Liver (tissue), 9 donors: ENCODE measurements around the gene METTL2B. TPM values are rescaled to one million over a fixed set of nuclear protein-coding genes. Genes with fewer than 3 reads are reported as not detected.
A peak's percentile ranks its signal among the peaks of the same experiment; 100 is the strongest.

Source experiments
- DNase-seq: peaks from one replicate; pipeline ENCODE4 v3.0.0-alpha.2; 2017; ENCODE audit warnings: low spot score
- H3K27ac ChIP-seq, 2 donors: one replicate each; pipeline ENCODE4 v1.7.0; 2013; ENCODE audit warnings: inconsistent platforms in 2 of 2, low read length in 2 of 2, control low read depth in 1 of 2, low read depth in 1 of 2, mild to moderate bottlenecking in 1 of 2
- H3K27me3 ChIP-seq, 4 donors: one replicate each; pipeline versions ENCODE4 v1.6.1 to v1.7.0; 2013; ENCODE audit warnings: low read length in 3 of 4, inconsistent platforms in 1 of 4, mild to moderate bottlenecking in 1 of 4, moderate library complexity in 1 of 4; ENCODE audit not compliant: control insufficient read depth in 4 of 4, insufficient read depth in 4 of 4
- H3K36me3 ChIP-seq, 4 donors: one replicate each; pipeline versions ENCODE4 v1.6.1 to v1.7.0; 2013; ENCODE audit warnings: low read length in 3 of 4, mild to moderate bottlenecking in 3 of 4, low read depth in 1 of 4, moderate library complexity in 1 of 4; ENCODE audit not compliant: control insufficient read depth in 4 of 4, insufficient read depth in 3 of 4
- H3K4me1 ChIP-seq, 4 donors: one replicate each; pipeline versions ENCODE4 v1.6.1 to v1.7.0; 2013; ENCODE audit warnings: low read length in 3 of 4, mild to moderate bottlenecking in 3 of 4, moderate library complexity in 1 of 4; ENCODE audit not compliant: control insufficient read depth in 4 of 4, insufficient read depth in 4 of 4
- H3K4me3 ChIP-seq, 3 donors: one replicate each; pipeline versions ENCODE4 v1.6.1 to v1.7.0; 2013; ENCODE audit warnings: low read length in 3 of 3, control low read depth in 1 of 3, low read depth in 1 of 3, mild to moderate bottlenecking in 1 of 3
- H3K9ac ChIP-seq, 2 donors: one replicate each; pipeline ENCODE4 v1.7.0; 2013; ENCODE audit warnings: low read length in 2 of 2, mild to moderate bottlenecking in 2 of 2, moderate library complexity in 2 of 2, control low read depth in 1 of 2, low read depth in 1 of 2
- H3K9me3 ChIP-seq, 4 donors: one replicate each; pipeline versions ENCODE4 v1.6.1 to v1.7.0; 2013; ENCODE audit warnings: low read length in 3 of 4; ENCODE audit not compliant: control insufficient read depth in 4 of 4
- EGR1 ChIP-seq, 2 donors: IDR thresholded peaks; 2 replicates each; pipeline ENCODE4 v1.6.1; 2016 to 2018; ENCODE audit warnings: antibody characterized with exemption in 2 of 2, low read depth in 2 of 2
- FOXA1 ChIP-seq: IDR thresholded peaks from 2 replicates; pipeline ENCODE4 v1.6.1; 2016; ENCODE audit warnings: antibody characterized with exemption
- GABPA ChIP-seq, 2 donors: IDR thresholded peaks in 1 of 2; conservative IDR thresholded peaks in 1 of 2; 2 replicates each; pipeline ENCODE4 v1.6.1; 2016; ENCODE audit warnings: antibody characterized with exemption in 2 of 2, mild to moderate bottlenecking in 1 of 2, moderate library complexity in 1 of 2
- HNF4A ChIP-seq, 2 donors: conservative IDR thresholded peaks; 2 replicates each; pipeline ENCODE4 v1.6.1; 2016; ENCODE audit warnings: antibody characterized with exemption in 2 of 2, mild to moderate bottlenecking in 2 of 2
- JUND ChIP-seq, 2 donors: IDR thresholded peaks; 2 replicates each; pipeline ENCODE4 v1.6.1; 2016; ENCODE audit warnings: antibody characterized with exemption in 2 of 2
- NR2F2 ChIP-seq: IDR thresholded peaks from 2 replicates; pipeline ENCODE4 v1.6.1; 2016; ENCODE audit warnings: antibody characterized with exemption
- RAD21 ChIP-seq, 2 donors: IDR thresholded peaks; 2 replicates each; pipeline ENCODE4 v1.6.1; 2016; ENCODE audit warnings: antibody characterized with exemption in 2 of 2, mild to moderate bottlenecking in 2 of 2
- RXRA ChIP-seq, 2 donors: IDR thresholded peaks; 2 replicates each; pipeline ENCODE4 v1.6.1; 2017 to 2018; ENCODE audit warnings: antibody characterized with exemption in 2 of 2, mild to moderate bottlenecking in 1 of 2
- SP1 ChIP-seq: IDR thresholded peaks from 2 replicates; pipeline ENCODE4 v1.6.1; 2018; ENCODE audit warnings: antibody characterized with exemption, mild to moderate bottlenecking
- TAF1 ChIP-seq: conservative IDR thresholded peaks from 2 replicates; pipeline ENCODE4 v1.6.1; 2016; ENCODE audit warnings: antibody characterized with exemption, mild to moderate bottlenecking
- YY1 ChIP-seq: IDR thresholded peaks from 2 replicates; pipeline ENCODE4 v1.6.1; 2016; ENCODE audit warnings: antibody characterized with exemption, mild to moderate bottlenecking
- WGBS: extraction: QIAGEN DNeasy Blood & Tissue Kit; methylation state at CpG from one replicate; pipeline ENCODE4 v1.1.7; 2013; 5-methylcytosine and 5-hydroxymethylcytosine counted together
- polyA plus RNA-seq, 2 donors: library from polyadenylated mRNA; stranded (reverse) in 1 of 2; unstranded in 1 of 2; fragments of 200-250 nt in 1 of 2; fragments of >200 nt in 1 of 2; fragmentation: Nextera tagmentation in 1 of 2; extraction: Ambion mirVana in 1 of 2; gene quantifications; one replicate each; pipeline versions ENCODE4 v1.2.1 to v1.2.3, GENCODE V29; 2013 to 2015
- total RNA-seq, 2 donors: library from RNA; depleted of rRNA; stranded (reverse); fragments of >200 nt; gene quantifications; one replicate each; pipeline ENCODE4 v1.2.3, GENCODE V29; 2014
- TF ChIP-seq, protein P1 (sequence below): IDR thresholded peaks from 2 replicates; pipeline ENCODE4 v1.6.1; 2016; ENCODE audit warnings: antibody characterized with exemption, mild to moderate bottlenecking
- TF ChIP-seq, protein P2 (sequence below): IDR thresholded peaks from 2 replicates; pipeline ENCODE4 v1.6.1; 2016; ENCODE audit warnings: antibody characterized with exemption
- TF ChIP-seq, protein P3 (sequence below): fragments of 150-350 bp; IDR thresholded peaks from 2 replicates; pipeline ENCODE4 v1.5.1; 2017; ENCODE audit warnings: improper control_type of control experiment, low read depth, low read length; ENCODE audit not compliant: missing input control
- TF ChIP-seq, protein P4 (sequence below): IDR thresholded peaks from 2 replicates; pipeline ENCODE4 v1.6.1; 2016; ENCODE audit warnings: antibody characterized with exemption
- donor health status: healthy.
- donor health status: healthy.
- donor health status: healthy.
- donor health status: healthy.
- donor health status: healthy.

METTL2B gene
- total and polyA plus RNA-seq, 4 donors: 6.8 to 20.7 (median 12.1) TPM

DNA sequence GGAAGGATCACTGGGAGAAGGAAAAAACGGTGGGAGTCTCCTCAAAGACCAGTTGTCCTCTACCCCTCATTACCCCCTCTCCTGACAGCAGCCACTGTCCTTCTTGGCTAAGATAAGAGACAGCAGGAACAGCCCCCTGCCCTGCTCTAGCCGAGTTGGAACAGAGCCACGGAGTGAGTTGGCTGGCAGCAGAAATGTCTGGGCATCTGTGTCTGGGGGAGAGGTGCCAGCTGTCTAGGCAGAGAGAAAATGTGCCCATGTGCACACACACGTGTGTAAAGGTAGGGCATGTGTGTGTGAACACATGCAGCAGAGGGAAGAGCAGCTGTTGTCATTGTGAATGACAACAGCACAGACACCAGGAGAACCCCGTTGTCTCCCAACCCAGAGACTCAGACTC, 30.2 kb upstream of the METTL2B start:
- no peak for DNase-seq
- TF ChIP-seq NR2F2 (no peak), RXRA (IDR thresholded peaks at IDR 0.05) (no peak), TAF1 (no peak), SP1 (no peak), FOXA1 (no peak), RAD21 (IDR thresholded peaks at IDR 0.05) (no peak), EGR1 (IDR thresholded peaks at IDR 0.05; ENCODE audit: low read depth in 2 of 2) (no peak), YY1 (no peak), JUND (IDR thresholded peaks at IDR 0.05) (no peak), HNF4A (conservative IDR thresholded peaks at IDR 0.05) (no peak), GABPA (IDR thresholded peaks at IDR 0.05 in 1 of 2, conservative IDR thresholded peaks at IDR 0.05 in 1 of 2) (no peak)
- TF ChIP-seq, protein P1, sequence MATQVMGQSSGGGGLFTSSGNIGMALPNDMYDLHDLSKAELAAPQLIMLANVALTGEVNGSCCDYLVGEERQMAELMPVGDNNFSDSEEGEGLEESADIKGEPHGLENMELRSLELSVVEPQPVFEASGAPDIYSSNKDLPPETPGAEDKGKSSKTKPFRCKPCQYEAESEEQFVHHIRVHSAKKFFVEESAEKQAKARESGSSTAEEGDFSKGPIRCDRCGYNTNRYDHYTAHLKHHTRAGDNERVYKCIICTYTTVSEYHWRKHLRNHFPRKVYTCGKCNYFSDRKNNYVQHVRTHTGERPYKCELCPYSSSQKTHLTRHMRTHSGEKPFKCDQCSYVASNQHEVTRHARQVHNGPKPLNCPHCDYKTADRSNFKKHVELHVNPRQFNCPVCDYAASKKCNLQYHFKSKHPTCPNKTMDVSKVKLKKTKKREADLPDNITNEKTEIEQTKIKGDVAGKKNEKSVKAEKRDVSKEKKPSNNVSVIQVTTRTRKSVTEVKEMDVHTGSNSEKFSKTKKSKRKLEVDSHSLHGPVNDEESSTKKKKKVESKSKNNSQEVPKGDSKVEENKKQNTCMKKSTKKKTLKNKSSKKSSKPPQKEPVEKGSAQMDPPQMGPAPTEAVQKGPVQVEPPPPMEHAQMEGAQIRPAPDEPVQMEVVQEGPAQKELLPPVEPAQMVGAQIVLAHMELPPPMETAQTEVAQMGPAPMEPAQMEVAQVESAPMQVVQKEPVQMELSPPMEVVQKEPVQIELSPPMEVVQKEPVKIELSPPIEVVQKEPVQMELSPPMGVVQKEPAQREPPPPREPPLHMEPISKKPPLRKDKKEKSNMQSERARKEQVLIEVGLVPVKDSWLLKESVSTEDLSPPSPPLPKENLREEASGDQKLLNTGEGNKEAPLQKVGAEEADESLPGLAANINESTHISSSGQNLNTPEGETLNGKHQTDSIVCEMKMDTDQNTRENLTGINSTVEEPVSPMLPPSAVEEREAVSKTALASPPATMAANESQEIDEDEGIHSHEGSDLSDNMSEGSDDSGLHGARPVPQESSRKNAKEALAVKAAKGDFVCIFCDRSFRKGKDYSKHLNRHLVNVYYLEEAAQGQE: no peak
- TF ChIP-seq, protein P2, sequence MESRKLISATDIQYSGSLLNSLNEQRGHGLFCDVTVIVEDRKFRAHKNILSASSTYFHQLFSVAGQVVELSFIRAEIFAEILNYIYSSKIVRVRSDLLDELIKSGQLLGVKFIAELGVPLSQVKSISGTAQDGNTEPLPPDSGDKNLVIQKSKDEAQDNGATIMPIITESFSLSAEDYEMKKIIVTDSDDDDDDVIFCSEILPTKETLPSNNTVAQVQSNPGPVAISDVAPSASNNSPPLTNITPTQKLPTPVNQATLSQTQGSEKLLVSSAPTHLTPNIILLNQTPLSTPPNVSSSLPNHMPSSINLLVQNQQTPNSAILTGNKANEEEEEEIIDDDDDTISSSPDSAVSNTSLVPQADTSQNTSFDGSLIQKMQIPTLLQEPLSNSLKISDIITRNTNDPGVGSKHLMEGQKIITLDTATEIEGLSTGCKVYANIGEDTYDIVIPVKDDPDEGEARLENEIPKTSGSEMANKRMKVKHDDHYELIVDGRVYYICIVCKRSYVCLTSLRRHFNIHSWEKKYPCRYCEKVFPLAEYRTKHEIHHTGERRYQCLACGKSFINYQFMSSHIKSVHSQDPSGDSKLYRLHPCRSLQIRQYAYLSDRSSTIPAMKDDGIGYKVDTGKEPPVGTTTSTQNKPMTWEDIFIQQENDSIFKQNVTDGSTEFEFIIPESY: no peak
- TF ChIP-seq, protein P3, sequence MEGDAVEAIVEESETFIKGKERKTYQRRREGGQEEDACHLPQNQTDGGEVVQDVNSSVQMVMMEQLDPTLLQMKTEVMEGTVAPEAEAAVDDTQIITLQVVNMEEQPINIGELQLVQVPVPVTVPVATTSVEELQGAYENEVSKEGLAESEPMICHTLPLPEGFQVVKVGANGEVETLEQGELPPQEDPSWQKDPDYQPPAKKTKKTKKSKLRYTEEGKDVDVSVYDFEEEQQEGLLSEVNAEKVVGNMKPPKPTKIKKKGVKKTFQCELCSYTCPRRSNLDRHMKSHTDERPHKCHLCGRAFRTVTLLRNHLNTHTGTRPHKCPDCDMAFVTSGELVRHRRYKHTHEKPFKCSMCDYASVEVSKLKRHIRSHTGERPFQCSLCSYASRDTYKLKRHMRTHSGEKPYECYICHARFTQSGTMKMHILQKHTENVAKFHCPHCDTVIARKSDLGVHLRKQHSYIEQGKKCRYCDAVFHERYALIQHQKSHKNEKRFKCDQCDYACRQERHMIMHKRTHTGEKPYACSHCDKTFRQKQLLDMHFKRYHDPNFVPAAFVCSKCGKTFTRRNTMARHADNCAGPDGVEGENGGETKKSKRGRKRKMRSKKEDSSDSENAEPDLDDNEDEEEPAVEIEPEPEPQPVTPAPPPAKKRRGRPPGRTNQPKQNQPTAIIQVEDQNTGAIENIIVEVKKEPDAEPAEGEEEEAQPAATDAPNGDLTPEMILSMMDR: no peak
- Histone ChIP-seq H3K9ac (no peak overlapping the region), H3K27me3 (no peaks in the 10 kb centered on the region), H3K4me3 (no peak overlapping the region), H3K4me1 (no peaks in the 10 kb centered on the region), H3K36me3 (no peaks in the 10 kb centered on the region), H3K27ac (no peak overlapping the region), H3K9me3 (no peaks in the 10 kb centered on the region)
- WGBS: 64% methylated on average over 5 of the region's 5 CpGs

DNA sequence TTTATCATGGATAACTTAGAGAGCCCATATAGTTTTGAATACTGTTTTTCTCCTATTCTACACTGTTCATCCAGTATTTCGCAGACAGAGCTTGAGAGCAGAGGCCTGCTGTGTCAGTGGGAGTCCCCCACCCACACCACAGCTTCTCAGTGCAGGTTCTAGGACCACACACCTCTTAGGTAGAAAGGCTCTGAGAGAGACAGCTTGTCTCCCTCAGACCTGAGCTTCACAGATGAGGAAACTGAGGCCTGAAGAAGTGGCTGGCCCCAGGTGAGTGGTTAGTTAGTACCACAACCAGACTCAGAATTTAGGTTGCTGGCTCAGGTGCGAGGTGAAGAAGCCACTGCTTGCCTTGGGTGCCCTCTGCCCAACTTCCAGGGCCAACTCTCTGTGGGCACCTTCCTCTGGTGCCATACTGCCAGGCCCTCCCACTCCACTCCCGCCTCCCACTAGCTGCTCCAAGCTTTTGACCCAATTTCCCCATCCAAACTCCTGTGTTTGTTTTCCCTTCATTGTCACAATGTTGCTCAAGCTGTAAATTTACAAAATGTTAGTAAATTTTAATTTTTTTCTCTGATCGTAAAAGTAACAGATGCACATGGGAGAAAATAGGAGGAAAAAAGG, 28.5 kb upstream of the METTL2B start:
- H3K27me3 ChIP-seq: no peaks in the 10 kb centered on the region
- TF ChIP-seq TAF1 (no peak), RXRA (IDR thresholded peaks at IDR 0.05) (peak in 1 of 2 donors; percentile 17)
- TF ChIP-seq, protein P4, sequence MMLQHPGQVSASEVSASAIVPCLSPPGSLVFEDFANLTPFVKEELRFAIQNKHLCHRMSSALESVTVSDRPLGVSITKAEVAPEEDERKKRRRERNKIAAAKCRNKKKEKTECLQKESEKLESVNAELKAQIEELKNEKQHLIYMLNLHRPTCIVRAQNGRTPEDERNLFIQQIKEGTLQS: no peak
- no peaks in the 10 kb centered on the region for H3K9me3 ChIP-seq
- H3K4me3 ChIP-seq: no peak overlapping the region
- H3K9ac ChIP-seq: no peak overlapping the region
- H3K27ac ChIP-seq: no peak overlapping the region
- DNase-seq: no peak
- H3K4me1 ChIP-seq: no peaks in the 10 kb centered on the region
- no peaks in the 10 kb centered on the region for H3K36me3 ChIP-seq
- WGBS: 65% methylated on average over 4 of the region's 4 CpGs
